ENCODE data around the gene AGTR2. TPM values are rescaled to one million over a fixed set of nuclear protein-coding genes. Genes with fewer than 3 reads are reported as not detected.

The AGTR2 gene, protein sequence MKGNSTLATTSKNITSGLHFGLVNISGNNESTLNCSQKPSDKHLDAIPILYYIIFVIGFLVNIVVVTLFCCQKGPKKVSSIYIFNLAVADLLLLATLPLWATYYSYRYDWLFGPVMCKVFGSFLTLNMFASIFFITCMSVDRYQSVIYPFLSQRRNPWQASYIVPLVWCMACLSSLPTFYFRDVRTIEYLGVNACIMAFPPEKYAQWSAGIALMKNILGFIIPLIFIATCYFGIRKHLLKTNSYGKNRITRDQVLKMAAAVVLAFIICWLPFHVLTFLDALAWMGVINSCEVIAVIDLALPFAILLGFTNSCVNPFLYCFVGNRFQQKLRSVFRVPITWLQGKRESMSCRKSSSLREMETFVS
- total RNA-seq (2022; extraction: Qiagen RNA extraction; ENCODE audit: low read depth): not detected in 5 replicates

DNA sequence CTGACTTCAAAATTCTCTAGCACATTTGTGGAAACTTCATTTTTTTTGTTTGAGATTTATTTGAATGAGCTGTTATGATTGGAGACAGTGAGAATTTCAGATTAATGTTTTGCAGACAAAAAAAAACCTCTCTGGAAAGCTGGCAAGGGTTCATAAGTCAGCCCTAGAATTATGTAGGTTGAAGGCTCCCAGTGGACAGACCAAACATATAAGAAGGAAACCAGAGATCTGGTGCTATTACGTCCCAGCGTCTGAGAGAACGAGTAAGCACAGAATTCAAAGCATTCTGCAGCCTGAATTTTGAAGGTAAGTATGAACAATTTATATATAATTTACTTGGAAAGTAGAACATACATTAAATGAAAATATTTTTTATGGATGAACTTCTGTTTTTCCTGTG, at the start of gene AGTR2:
AGTR2 (plus strand) TSS at position 234 of the 400 bp plus-strand sequence. CDS start 1,537 bp downstream, outside the sequence.

